Measurements from ENCODE around the gene PURA.
"Not testable (repeated sequence)": the region's sequence is repeated elsewhere in the genome, so short reads cannot be mapped to it uniquely, and the experiment has no call there.

Gene PURA

DNA sequence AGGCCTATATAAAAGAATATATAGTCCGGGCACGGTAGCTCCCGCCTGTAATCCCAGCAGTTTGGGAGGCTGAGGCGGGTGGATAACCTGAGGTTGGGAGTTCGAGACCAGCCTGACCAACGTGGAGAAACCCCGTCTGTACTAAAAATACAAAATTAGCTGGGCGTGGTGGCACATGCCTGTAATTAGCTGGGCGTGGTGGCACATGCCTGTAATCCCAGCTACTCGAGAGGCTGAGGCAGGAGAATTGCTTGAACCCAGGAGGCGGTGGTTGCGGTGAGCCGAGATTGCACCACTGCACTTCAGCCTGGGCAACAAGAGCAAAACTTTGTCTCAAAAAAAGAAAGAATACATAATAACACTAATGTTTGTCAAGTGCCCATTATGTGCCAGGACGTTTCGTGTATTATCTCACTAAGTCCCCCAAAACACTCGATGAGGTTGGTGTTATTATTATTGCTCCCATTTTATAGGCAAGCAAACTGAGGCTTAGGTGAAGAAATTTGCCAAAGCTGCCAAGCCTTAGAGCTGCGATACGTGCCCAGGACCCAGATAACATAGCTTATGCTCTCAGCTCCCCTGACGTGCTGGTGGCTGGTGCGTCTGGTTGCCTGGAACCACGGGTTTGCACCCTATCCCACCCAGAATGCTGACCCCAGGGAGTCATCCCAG lies 40.9 kb downstream of the PURA start:
- DNase-seq (ENCODE audit: insufficient read length, low spot score); FAIRE-seq: not testable (repeated sequence)

- peak; percentile 81 for DNase-seq (ENCODE audit: insufficient read length, low spot score)
- peak; percentile 94 for FAIRE-seq
These were observed 43.3 kb downstream of the PURA start for GRCh38 chr5:140157032-140157781.

GRCh38 chr5:140159014-140159927 lies 45.4 kb downstream of the PURA start:
- FAIRE-seq (no peak), DNase-seq (ENCODE audit: insufficient read length, low spot score) (no peak)

DNA sequence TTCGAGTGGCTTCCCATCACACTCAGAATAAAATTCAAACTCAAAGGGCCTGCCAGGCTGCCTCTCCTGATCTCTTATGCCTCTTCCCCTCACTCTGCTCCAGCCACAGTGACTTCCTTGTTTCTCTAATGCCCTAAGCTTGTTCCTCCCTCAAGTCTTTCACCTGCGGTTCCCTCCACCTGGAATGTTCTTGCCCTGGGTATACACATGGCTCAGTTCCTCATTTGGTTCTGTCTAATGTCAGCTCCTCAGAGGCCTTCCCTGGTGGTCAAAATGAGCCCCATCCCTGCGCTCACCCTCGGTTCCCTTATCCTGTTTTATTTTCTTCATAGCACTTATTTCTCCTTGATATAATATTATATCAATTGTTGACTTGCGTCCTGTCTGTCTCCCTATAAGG lies 48.4 kb downstream of the PURA start:
- no peak for DNase-seq (ENCODE audit: insufficient read length, low spot score)
- FAIRE-seq: no peak

DNA sequence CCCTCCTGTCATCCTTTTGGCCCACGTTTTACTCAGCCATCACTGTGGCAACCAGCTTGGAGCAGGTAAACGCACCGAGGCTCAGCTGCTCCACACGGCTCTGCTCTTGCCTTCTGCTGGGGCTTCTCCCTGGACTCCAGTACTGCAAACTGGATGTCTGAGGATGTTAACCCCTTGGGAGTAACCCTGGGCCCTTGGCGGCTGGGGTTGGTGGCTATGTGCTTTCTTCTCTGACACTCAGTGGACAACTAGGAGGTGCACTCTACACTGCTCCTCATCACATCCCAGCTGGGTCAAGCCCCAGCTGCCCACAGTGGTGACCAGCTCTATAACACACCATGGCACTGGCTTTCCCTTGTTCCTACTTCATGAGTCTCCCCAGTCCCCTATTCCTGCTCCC lies 48.9 kb downstream of the PURA start:
- no peak for DNase-seq (ENCODE audit: insufficient read length, low spot score)
- FAIRE-seq: no peak

GRCh38 chr5:140165101-140165922 lies 51.4 kb downstream of the PURA start:
- DNase-seq (ENCODE audit: insufficient read length, low spot score) (no peak), FAIRE-seq (no peak)

DNA sequence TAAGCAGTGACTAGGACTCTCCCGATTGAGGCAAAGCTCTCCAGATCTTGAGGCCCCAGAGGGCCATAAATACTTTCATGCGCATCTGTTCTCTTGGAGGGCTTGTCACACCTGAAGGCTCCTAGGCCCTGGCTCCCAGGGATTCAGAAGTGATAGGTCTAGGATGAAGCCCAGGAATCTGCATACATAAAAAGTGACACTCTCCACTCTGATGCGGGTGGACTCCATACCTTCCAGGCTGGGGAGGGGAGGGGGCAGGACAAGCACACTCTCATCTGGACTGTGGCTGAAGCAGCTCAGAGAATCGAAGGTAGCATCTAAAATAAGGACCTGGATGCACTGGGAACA lies 52.0 kb downstream of the PURA start:
- no peak for FAIRE-seq
- no peak for DNase-seq (ENCODE audit: insufficient read length, low spot score)

- FAIRE-seq (no peak), DNase-seq (ENCODE audit: insufficient read length, low spot score) (no peak)
These were observed 53.0 kb downstream of the PURA start for GRCh38 chr5:140166911-140167310.

DNA sequence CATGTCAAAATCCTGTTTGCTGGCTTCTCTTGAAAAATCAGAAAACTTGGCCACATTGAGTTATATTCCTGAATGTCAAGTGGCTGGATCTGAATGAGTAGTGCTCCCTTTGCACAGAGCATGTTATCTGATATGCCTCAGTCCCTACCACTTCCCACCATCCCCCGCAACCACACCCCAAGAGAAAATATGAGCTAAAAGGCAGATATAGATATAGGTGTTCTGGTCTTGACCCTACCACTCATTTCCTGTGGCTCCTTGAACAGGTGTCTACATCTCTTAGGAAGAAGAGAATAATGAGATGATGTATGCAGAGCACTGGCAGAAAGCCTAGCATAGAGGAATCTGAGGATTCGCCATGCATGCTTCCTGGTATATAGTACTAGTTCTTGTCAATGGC lies 54.5 kb downstream of the PURA start:
- no peak for FAIRE-seq
- no peak for DNase-seq (ENCODE audit: insufficient read length, low spot score)

GRCh38 chr5:140169410-140169809 lies 55.5 kb downstream of the PURA start:
- no peak for DNase-seq (ENCODE audit: insufficient read length, low spot score)
- peak; percentile 31 for FAIRE-seq

- DNase-seq (ENCODE audit: insufficient read length, low spot score): no peak
- no peak for FAIRE-seq
These were observed 58.6 kb downstream of the PURA start for GRCh38 chr5:140172483-140172882.

GRCh38 chr5:140174014-140174413 lies 60.1 kb downstream of the PURA start:
- no peak for FAIRE-seq
- DNase-seq (ENCODE audit: insufficient read length, low spot score): no peak

- FAIRE-seq (peak; percentile 81), DNase-seq (ENCODE audit: insufficient read length, low spot score) (peak; percentile 85)
These were observed 60.8 kb downstream of the PURA start, which contains the start of gene CYSTM1 for GRCh38 chr5:140174465-140175366. Gene CYSTM1, plus strand, starts transcription at chr5:140175188. Its CDS starts 19,278 bp downstream, at chr5:140194466.
